ENCODE measurements around the gene BMP10. TPM values are rescaled to one million over a fixed set of nuclear protein-coding genes. Genes with fewer than 3 reads are reported as not detected.

BMP10 gene
- polyA plus RNA-seq, 3 donors: not detected

DNA sequence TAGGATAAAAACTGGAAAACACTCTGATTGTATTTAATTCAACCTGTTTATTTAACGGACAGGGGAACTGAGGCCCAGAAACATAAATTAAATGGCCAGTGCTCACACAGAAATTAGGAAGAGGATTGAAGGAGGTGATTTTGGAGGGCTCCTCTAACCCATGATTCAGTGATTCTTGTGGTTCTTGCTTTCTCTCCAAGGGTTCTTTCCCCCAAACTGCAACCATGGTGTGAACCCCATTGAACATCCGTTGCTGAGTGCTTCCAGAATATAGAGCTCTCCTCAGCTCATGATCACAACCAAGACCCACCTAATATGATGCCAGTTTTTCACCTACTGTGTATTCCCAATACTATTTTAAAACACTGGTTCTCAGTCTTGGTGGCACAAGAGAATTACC, 41.4 kb downstream of the BMP10 start:
- Histone ChIP-seq H3K9me3 (replicated peaks in 1 of 2; ENCODE audit: control insufficient read depth in 1 of 2, insufficient read depth in 1 of 2, low read length in 2 of 2) (no peaks in the 10 kb centered on the region), H4K20me1 (ENCODE audit: insufficient read depth, low read length) (no peaks in the 10 kb centered on the region), H3K9ac (ENCODE audit: insufficient read depth, low read length, poor library complexity, severe bottlenecking) (no peak overlapping the region), H2AFZ (ENCODE audit: insufficient read depth, low read depth, low read length, poor library complexity, severe bottlenecking) (no peak overlapping the region), H3K27me3 (ENCODE audit: control insufficient read depth in 2 of 2, insufficient read depth in 2 of 2, low read length in 2 of 2) (no peaks in the 10 kb centered on the region), H3K4me2 (replicated peaks; ENCODE audit: extremely low read depth, low read length, poor library complexity, severe bottlenecking) (peak overlapping the region; percentile 46), H3K4me3 (replicated peaks in 1 of 3; ENCODE audit: low read depth in 2 of 3, low read length in 3 of 3) (peak overlapping the region in 1 of 3 experiments; percentile 28), H3K36me3 (replicated peaks in 1 of 2; ENCODE audit: control insufficient read depth in 1 of 2, insufficient read depth in 2 of 2, low read length in 2 of 2) (peaks cover 28 to 35% of the 10 kb centered on the region in 2 donors), H3K4me1 (ENCODE audit: control insufficient read depth in 1 of 2, insufficient read depth in 2 of 2, low read length in 2 of 2) (peaks cover 72 to 73% of the 10 kb centered on the region in 2 donors), H3K27ac (ENCODE audit: low read depth in 1 of 2, low read length in 2 of 2) (peak overlapping the region; percentile 92 to 94), H3K79me2 (ENCODE audit: insufficient read depth, low read length) (peaks cover 8% of the 10 kb centered on the region)
- DNase-seq: peak in 2 of 3 donors; percentile 34 to 77
- WGBS (ENCODE audit: insufficient coverage): 40% methylated on average over 1 of the region's 2 CpGs
- peaks cover 77% of the 10 kb centered on the region for H3K4me1 Mint-ChIP-seq
- peak overlapping the region; percentile 99 to 100 (median 99) for H3K27ac Mint-ChIP-seq
- peak overlapping the region in 1 of 2 donors; percentile 75 for H3K4me3 Mint-ChIP-seq
- TF ChIP-seq CTCF (IDR thresholded peaks at IDR 0.05): no peak
- intact Hi-C loops (cut with micrococcal nuclease): loop anchor here in 1 of 2 donors (5.0 kb wide), 3 partner anchors 32 to 362 kb away; partner anchors contain the start of genes APLF and FBXO48
- H3K27me3 Mint-ChIP-seq (ENCODE audit: low read depth in 3 of 3): no peaks in the 10 kb centered on the region
- peaks cover 30 to 45% of the 10 kb centered on the region in 2 donors for H3K36me3 Mint-ChIP-seq
- H3K9me3 Mint-ChIP-seq: no peaks in the 10 kb centered on the region

GRCh38 chr2:68828887-68829708, 42.1 kb downstream of the BMP10 start:
- peak; percentile 95 to 99 (median 97) for DNase-seq
- 0% methylated on average over 7 of the region's 10 CpGs for WGBS (ENCODE audit: insufficient coverage)
- H3K4me1 Mint-ChIP-seq: peaks cover 72% of the 10 kb centered on the region
- Histone ChIP-seq H2AFZ (ENCODE audit: insufficient read depth, low read depth, low read length, poor library complexity, severe bottlenecking) (no peak overlapping the region), H3K4me3 (replicated peaks in 1 of 3; ENCODE audit: low read depth in 2 of 3, low read length in 3 of 3) (peak overlapping the region in 1 of 3 experiments; percentile 31), H3K9ac (ENCODE audit: insufficient read depth, low read length, poor library complexity, severe bottlenecking) (peak overlapping the region; percentile 45), H3K79me2 (ENCODE audit: insufficient read depth, low read length) (peaks cover 8% of the 10 kb centered on the region), H4K20me1 (ENCODE audit: insufficient read depth, low read length) (peaks cover 2% of the 10 kb centered on the region), H3K9me3 (replicated peaks in 1 of 2; ENCODE audit: control insufficient read depth in 1 of 2, insufficient read depth in 1 of 2, low read length in 2 of 2) (no peaks in the 10 kb centered on the region), H3K27ac (ENCODE audit: low read depth in 1 of 2, low read length in 2 of 2) (peak overlapping the region; percentile 92 to 94), H3K4me2 (replicated peaks; ENCODE audit: extremely low read depth, low read length, poor library complexity, severe bottlenecking) (peak overlapping the region; percentile 46), H3K4me1 (ENCODE audit: control insufficient read depth in 1 of 2, insufficient read depth in 2 of 2, low read length in 2 of 2) (peaks cover 66% of the 10 kb centered on the region in 2 donors), H3K27me3 (ENCODE audit: control insufficient read depth in 2 of 2, insufficient read depth in 2 of 2, low read length in 2 of 2) (no peaks in the 10 kb centered on the region), H3K36me3 (replicated peaks in 1 of 2; ENCODE audit: control insufficient read depth in 1 of 2, insufficient read depth in 2 of 2, low read length in 2 of 2) (peaks cover 34 to 42% of the 10 kb centered on the region in 2 donors)
- H3K4me3 Mint-ChIP-seq: peak overlapping the region; percentile 13 to 75
- no peaks in the 10 kb centered on the region for H3K27me3 Mint-ChIP-seq (ENCODE audit: low read depth in 3 of 3)
- peaks cover 36 to 52% of the 10 kb centered on the region in 2 donors for H3K36me3 Mint-ChIP-seq
- intact Hi-C loops (cut with micrococcal nuclease): no loop called here
- no peak for TF ChIP-seq CTCF (IDR thresholded peaks at IDR 0.05)
- no peaks in the 10 kb centered on the region for H3K9me3 Mint-ChIP-seq
- H3K27ac Mint-ChIP-seq: peak overlapping the region; percentile 99 to 100 (median 99)

Measured in CD14-positive monocyte (primary cell).